Measurements from ENCODE around the gene DHRS13.

Gene DHRS13

GRCh38 chr17:28950752-28951427 lies 48.0 kb upstream of the DHRS13 start:
- Histone ChIP-seq H2AFZ (ENCODE audit: insufficient read depth, low read length, poor library complexity) (peak overlapping the region; percentile 59), H3K23ac (ENCODE audit: low read length) (no peak overlapping the region), H2BK5ac (ENCODE audit: low read depth, low read length, poor library complexity) (peak overlapping the region; percentile 85), H3K27ac (ENCODE audit: low read depth, low read length) (peak overlapping the region; percentile 74), H3K4me1 (ENCODE audit: control insufficient read depth in 1 of 2, insufficient read depth in 2 of 2, low read length in 2 of 2) (peaks cover 3 to 6% of the 10 kb centered on the region in 2 experiments), H4K8ac (ENCODE audit: low read depth, low read length) (peak overlapping the region; percentile 88), H3K9ac (ENCODE audit: low read length) (peak overlapping the region; percentile 88), H3K27me3 (ENCODE audit: insufficient read depth, low read length) (no peaks in the 10 kb centered on the region), H3K36me3 (ENCODE audit: control insufficient read depth in 1 of 2, insufficient read depth in 2 of 2, low read length in 2 of 2) (no peaks in the 10 kb centered on the region), H2BK120ac (ENCODE audit: insufficient read depth, low read length, poor library complexity) (peak overlapping the region; percentile 90), H2AK5ac (ENCODE audit: low read length) (peak overlapping the region; percentile 94), H3K9me3 (ENCODE audit: insufficient read depth, low read depth, low read length) (no peaks in the 10 kb centered on the region), H3K4me3 (ENCODE audit: low read depth, low read length) (peak overlapping the region; percentile 93), H3K79me1 (ENCODE audit: low read length) (peaks cover 21% of the 10 kb centered on the region), H4K12ac (ENCODE audit: low read depth, low read length) (peak overlapping the region; percentile 65), H4K91ac (ENCODE audit: low read depth, low read length) (peak overlapping the region; percentile 91), H3K79me2 (ENCODE audit: control insufficient read depth, insufficient read depth, low read length, poor library complexity) (peaks cover 20% of the 10 kb centered on the region), H3K14ac (ENCODE audit: low read length) (peak overlapping the region; percentile 92), H2BK12ac (ENCODE audit: low read length) (no peak overlapping the region), H3K4ac (ENCODE audit: low read depth, low read length) (peak overlapping the region; percentile 90), H3K18ac (ENCODE audit: low read length) (peak overlapping the region; percentile 82), H3K4me2 (ENCODE audit: low read length) (peak overlapping the region; percentile 98)
- WGBS (ENCODE audit: extremely low coverage, insufficient coverage, insufficient read length), result no CpG with 5 or more reads among the region's 51 CpGs
- no peak for DNase-seq

GRCh38 chr17:28950017-28950751 lies 47.3 kb upstream of the DHRS13 start:
- H4K91ac ChIP-seq (ENCODE audit: low read depth, low read length), result peak overlapping the region; percentile 56
- peak overlapping the region; percentile 74 for H3K27ac ChIP-seq (ENCODE audit: low read depth, low read length)
- H2AFZ ChIP-seq (ENCODE audit: insufficient read depth, low read length, poor library complexity), result peak overlapping the region; percentile 14
- WGBS (ENCODE audit: extremely low coverage, insufficient coverage, insufficient read length), result no CpG with 5 or more reads among the region's 43 CpGs
- peak overlapping the region; percentile 68 for H2BK5ac ChIP-seq (ENCODE audit: low read depth, low read length, poor library complexity)
- peaks cover 22% of the 10 kb centered on the region for H3K79me2 ChIP-seq (ENCODE audit: control insufficient read depth, insufficient read depth, low read length, poor library complexity)
- H3K14ac ChIP-seq (ENCODE audit: low read length), result peak overlapping the region; percentile 81
- H3K23ac ChIP-seq (ENCODE audit: low read length), result no peak overlapping the region
- peak overlapping the region; percentile 28 for H2AK5ac ChIP-seq (ENCODE audit: low read length)
- peak overlapping the region; percentile 33 for H4K12ac ChIP-seq (ENCODE audit: low read depth, low read length)
- H4K8ac ChIP-seq (ENCODE audit: low read depth, low read length), result peak overlapping the region; percentile 88
- no peaks in the 10 kb centered on the region for H3K9me3 ChIP-seq (ENCODE audit: insufficient read depth, low read depth, low read length)
- H2BK120ac ChIP-seq (ENCODE audit: insufficient read depth, low read length, poor library complexity), result peak overlapping the region; percentile 56
- peaks cover 21% of the 10 kb centered on the region for H3K79me1 ChIP-seq (ENCODE audit: low read length)
- no peak overlapping the region for H2BK12ac ChIP-seq (ENCODE audit: low read length)
- H3K4me3 ChIP-seq (ENCODE audit: low read depth, low read length), result peak overlapping the region; percentile 93
- no peak for DNase-seq
- peak overlapping the region; percentile 98 for H3K4me2 ChIP-seq (ENCODE audit: low read length)
- H3K4me1 ChIP-seq (ENCODE audit: control insufficient read depth in 1 of 2, insufficient read depth in 2 of 2, low read length in 2 of 2), result peaks cover 3 to 6% of the 10 kb centered on the region in 2 experiments
- peak overlapping the region; percentile 88 for H3K9ac ChIP-seq (ENCODE audit: low read length)
- peaks cover 0 to 2% of the 10 kb centered on the region in 2 experiments for H3K36me3 ChIP-seq (ENCODE audit: control insufficient read depth in 1 of 2, insufficient read depth in 2 of 2, low read length in 2 of 2)
- H3K18ac ChIP-seq (ENCODE audit: low read length), result peak overlapping the region; percentile 82
- peak overlapping the region; percentile 82 for H3K4ac ChIP-seq (ENCODE audit: low read depth, low read length)
- no peaks in the 10 kb centered on the region for H3K27me3 ChIP-seq (ENCODE audit: insufficient read depth, low read length)

- Histone ChIP-seq H3K4ac (ENCODE audit: low read depth, low read length) (peak overlapping the region; percentile 82), H2BK120ac (ENCODE audit: insufficient read depth, low read length, poor library complexity) (peak overlapping the region; percentile 68), H2BK5ac (ENCODE audit: low read depth, low read length, poor library complexity) (peak overlapping the region; percentile 68), H3K4me2 (ENCODE audit: low read length) (peak overlapping the region; percentile 98), H4K91ac (ENCODE audit: low read depth, low read length) (peak overlapping the region; percentile 56), H3K9me3 (ENCODE audit: insufficient read depth, low read depth, low read length) (no peaks in the 10 kb centered on the region), H3K27me3 (ENCODE audit: insufficient read depth, low read length) (no peaks in the 10 kb centered on the region), H3K4me3 (ENCODE audit: low read depth, low read length) (peak overlapping the region; percentile 93), H3K18ac (ENCODE audit: low read length) (peak overlapping the region; percentile 82), H3K23ac (ENCODE audit: low read length) (no peak overlapping the region), H4K12ac (ENCODE audit: low read depth, low read length) (peak overlapping the region; percentile 59), H2BK12ac (ENCODE audit: low read length) (no peak overlapping the region), H4K8ac (ENCODE audit: low read depth, low read length) (peak overlapping the region; percentile 83), H3K27ac (ENCODE audit: low read depth, low read length) (peak overlapping the region; percentile 74), H3K14ac (ENCODE audit: low read length) (peak overlapping the region; percentile 19), H3K9ac (ENCODE audit: low read length) (peak overlapping the region; percentile 88), H3K79me2 (ENCODE audit: control insufficient read depth, insufficient read depth, low read length, poor library complexity) (peaks cover 26% of the 10 kb centered on the region), H3K79me1 (ENCODE audit: low read length) (peaks cover 21% of the 10 kb centered on the region), H3K36me3 (ENCODE audit: control insufficient read depth in 1 of 2, insufficient read depth in 2 of 2, low read length in 2 of 2) (peaks cover 0 to 5% of the 10 kb centered on the region in 2 experiments), H2AFZ (ENCODE audit: insufficient read depth, low read length, poor library complexity) (peak overlapping the region; percentile 62), H3K4me1 (ENCODE audit: control insufficient read depth in 1 of 2, insufficient read depth in 2 of 2, low read length in 2 of 2) (peaks cover 3 to 6% of the 10 kb centered on the region in 2 experiments), H2AK5ac (ENCODE audit: low read length) (peak overlapping the region; percentile 9)
- peak; percentile 69 to 88 for DNase-seq
- no CpG with 5 or more reads among the region's 61 CpGs for WGBS (ENCODE audit: extremely low coverage, insufficient coverage, insufficient read length)
Observed at GRCh38 chr17:28949185-28950016, 46.5 kb upstream of the DHRS13 start.

- peak overlapping the region; percentile 88 for H3K9ac ChIP-seq (ENCODE audit: low read length)
- peak overlapping the region; percentile 93 for H3K4me3 ChIP-seq (ENCODE audit: low read depth, low read length)
- no peak overlapping the region for H3K23ac ChIP-seq (ENCODE audit: low read length)
- H3K4me2 ChIP-seq (ENCODE audit: low read length), result peak overlapping the region; percentile 98
- H3K9me3 ChIP-seq (ENCODE audit: insufficient read depth, low read depth, low read length), result no peaks in the 10 kb centered on the region
- H3K4ac ChIP-seq (ENCODE audit: low read depth, low read length), result peak overlapping the region; percentile 78
- no peak overlapping the region for H4K91ac ChIP-seq (ENCODE audit: low read depth, low read length)
- no CpG with 5 or more reads among the region's 15 CpGs for WGBS (ENCODE audit: extremely low coverage, insufficient coverage, insufficient read length)
- H3K27ac ChIP-seq (ENCODE audit: low read depth, low read length), result peak overlapping the region; percentile 74
- H2AFZ ChIP-seq (ENCODE audit: insufficient read depth, low read length, poor library complexity), result no peak overlapping the region
- peaks cover 21% of the 10 kb centered on the region for H3K79me1 ChIP-seq (ENCODE audit: low read length)
- H3K14ac ChIP-seq (ENCODE audit: low read length), result no peak overlapping the region
- DNase-seq, result no peak
- peaks cover 0 to 5% of the 10 kb centered on the region in 2 experiments for H3K36me3 ChIP-seq (ENCODE audit: control insufficient read depth in 1 of 2, insufficient read depth in 2 of 2, low read length in 2 of 2)
- no peaks in the 10 kb centered on the region for H3K27me3 ChIP-seq (ENCODE audit: insufficient read depth, low read length)
- peak overlapping the region; percentile 14 for H3K18ac ChIP-seq (ENCODE audit: low read length)
- H3K79me2 ChIP-seq (ENCODE audit: control insufficient read depth, insufficient read depth, low read length, poor library complexity), result peaks cover 26% of the 10 kb centered on the region
- no peak overlapping the region for H2AK5ac ChIP-seq (ENCODE audit: low read length)
- peaks cover 3 to 6% of the 10 kb centered on the region in 2 experiments for H3K4me1 ChIP-seq (ENCODE audit: control insufficient read depth in 1 of 2, insufficient read depth in 2 of 2, low read length in 2 of 2)
- H2BK120ac ChIP-seq (ENCODE audit: insufficient read depth, low read length, poor library complexity), result no peak overlapping the region
- no peak overlapping the region for H2BK12ac ChIP-seq (ENCODE audit: low read length)
- H4K12ac ChIP-seq (ENCODE audit: low read depth, low read length), result peak overlapping the region; percentile 5
- H2BK5ac ChIP-seq (ENCODE audit: low read depth, low read length, poor library complexity), result peak overlapping the region; percentile 4
- H4K8ac ChIP-seq (ENCODE audit: low read depth, low read length), result no peak overlapping the region
Observed at GRCh38 chr17:28948873-28949184, 46.0 kb upstream of the DHRS13 start.
